HEK293T (cell line): ENCODE measurements around the gene CYFIP1.
"Not testable (repeated sequence)": the region's sequence is repeated elsewhere in the genome, so short reads cannot be mapped to it uniquely, and the experiment has no call there.

ENCODE experiments used
- CTCF ChIA-PET: fragments of 350-600 bp; formaldehyde crosslinking; extraction: SDS; loops from one replicate; lab custom pipeline; 2021; ENCODE audit warnings: antibody characterized with exemption, inconsistent platforms; lab: Yijun Ruan, JAX
- POLR2A ChIA-PET: fragments of 350-600 bp; formaldehyde crosslinking; extraction: SDS; loops from one replicate; lab custom pipeline; 2020; ENCODE audit warnings: antibody characterized with exemption, inconsistent platforms; lab: Yijun Ruan, JAX
- DNase-seq: peaks from one replicate; pipeline ENCODE4 v3.0.0; 2012; ENCODE audit warnings: mixed read lengths; ENCODE audit errors: extremely low spot score
- ARNT ChIP-seq: fragments of 450-650 bp; IDR thresholded peaks from 2 replicates; pipeline ENCODE4 v1.6.1; 2017; ENCODE audit warnings: mild to moderate bottlenecking
- BHLHE40 ChIP-seq: fragments of 450-650 bp; IDR thresholded peaks from 2 replicates; pipeline ENCODE4 v1.6.1; 2016; ENCODE audit warnings: mild to moderate bottlenecking, moderate library complexity, borderline replicate concordance
- CTBP1 ChIP-seq: fragments of 450-650 bp; IDR thresholded peaks from 2 replicates; pipeline ENCODE4 v1.6.1; 2016; ENCODE audit warnings: borderline replicate concordance
- ELF4 ChIP-seq: fragments of 450-650 bp; IDR thresholded peaks from 2 replicates; pipeline ENCODE4 v1.6.1; 2017; ENCODE audit warnings: antibody characterized with exemption
- FOXA1 ChIP-seq: fragments of 450-650 bp; IDR thresholded peaks from 2 replicates; pipeline ENCODE4 v1.6.1; 2016; ENCODE audit warnings: mild to moderate bottlenecking
- FOXK2 ChIP-seq: fragments of 450-650 bp; IDR thresholded peaks from 2 replicates; pipeline ENCODE4 v1.6.1; 2016; ENCODE audit warnings: mild to moderate bottlenecking
- FOXM1 ChIP-seq: fragments of 450-650 bp; IDR thresholded peaks from 2 replicates; pipeline ENCODE4 v1.6.1; 2017; ENCODE audit warnings: mild to moderate bottlenecking, borderline replicate concordance
- HDGF ChIP-seq: fragments of 450-650 bp; IDR thresholded peaks from 2 replicates; pipeline ENCODE4 v1.6.1; 2017; ENCODE audit warnings: antibody characterized with exemption, borderline replicate concordance
- L3MBTL2 ChIP-seq: fragments of 450-650 bp; conservative IDR thresholded peaks from 2 replicates; pipeline ENCODE4 v1.6.1; 2016; ENCODE audit warnings: mild to moderate bottlenecking
- LEF1 ChIP-seq: fragments of 450-650 bp; IDR thresholded peaks from 2 replicates; pipeline ENCODE4 v1.6.1; 2017; ENCODE audit warnings: mild to moderate bottlenecking, borderline replicate concordance
- NFRKB ChIP-seq: fragments of 450-650 bp; IDR thresholded peaks from 2 replicates; pipeline ENCODE4 v1.6.1; 2016; ENCODE audit warnings: mild to moderate bottlenecking, moderate library complexity
- SP1 ChIP-seq: fragments of 450-650 bp; IDR thresholded peaks from 2 replicates; pipeline ENCODE4 v1.6.1; 2017
- SUZ12 ChIP-seq: fragments of 450-650 bp; IDR thresholded peaks from 2 replicates; pipeline ENCODE4 v1.6.1; 2016; ENCODE audit warnings: mild to moderate bottlenecking
- TARDBP ChIP-seq: fragments of 450-650 bp; IDR thresholded peaks from 2 replicates; pipeline ENCODE4 v1.6.1; 2016
- ZNF384 ChIP-seq: fragments of 450-650 bp; IDR thresholded peaks from 2 replicates; pipeline ENCODE4 v1.6.1; 2016
- TF ChIP-seq, protein P1 (sequence below): fragments of 450-650 bp; IDR thresholded peaks from 2 replicates; pipeline ENCODE4 v1.6.1; 2016

The CYFIP1 gene

DNA sequence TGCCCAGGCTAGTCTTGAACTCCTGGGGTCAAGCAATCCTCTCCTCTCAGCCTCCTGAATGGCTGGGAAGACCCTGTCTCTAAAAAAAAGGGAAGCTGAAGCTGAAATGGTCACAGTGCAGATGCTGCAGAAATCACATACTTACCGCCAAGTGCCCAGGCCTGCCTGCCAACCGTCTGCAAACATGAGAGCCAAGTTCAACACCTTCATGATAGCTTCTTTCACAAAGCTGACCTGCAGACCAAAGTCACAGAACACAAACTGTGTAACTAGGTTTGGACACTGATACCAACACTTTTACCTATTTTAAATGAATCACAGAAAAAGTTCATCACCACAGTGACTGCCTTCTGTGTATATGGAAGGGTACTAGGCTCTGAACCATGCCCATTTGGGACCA is 22.8 kb upstream of the CYFIP1 start:
- ChIA-PET CTCF (no interaction called here), POLR2A (no interaction called here)
- DNase-seq = no peak
- no peak for TF ChIP-seq SUZ12
- no peak for TF ChIP-seq LEF1

DNA sequence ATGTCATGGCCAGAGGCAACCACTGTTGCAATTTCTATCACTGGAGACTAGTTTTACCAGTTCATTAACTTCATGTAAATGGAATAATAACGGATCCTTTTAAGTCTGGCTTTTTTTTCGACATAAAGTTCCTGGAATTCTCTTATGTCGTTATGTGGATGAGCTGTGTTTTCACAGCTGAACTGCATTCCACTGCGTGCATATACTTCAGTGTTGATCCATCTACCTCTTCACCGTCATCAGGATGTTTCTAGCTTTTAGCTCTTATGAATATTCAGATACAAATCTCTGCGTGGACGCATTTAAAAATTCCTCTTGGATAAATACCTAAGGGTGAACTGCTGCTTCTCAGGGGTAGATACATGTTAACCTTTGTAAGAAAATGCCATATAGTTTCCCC is 15.6 kb upstream of the CYFIP1 start:
- no peak for TF ChIP-seq ELF4
- no peak for TF ChIP-seq BHLHE40
- no peak for TF ChIP-seq FOXK2
- no peak for TF ChIP-seq TARDBP
- no peak for TF ChIP-seq FOXA1
- no peak for TF ChIP-seq ARNT
- TF ChIP-seq SUZ12 = no peak
- no peak for TF ChIP-seq LEF1
- no peak for TF ChIP-seq ZNF384
- no peak for TF ChIP-seq NFRKB
- no peak for DNase-seq
- ChIA-PET POLR2A (no interaction called here), CTCF (no interaction called here)

DNA sequence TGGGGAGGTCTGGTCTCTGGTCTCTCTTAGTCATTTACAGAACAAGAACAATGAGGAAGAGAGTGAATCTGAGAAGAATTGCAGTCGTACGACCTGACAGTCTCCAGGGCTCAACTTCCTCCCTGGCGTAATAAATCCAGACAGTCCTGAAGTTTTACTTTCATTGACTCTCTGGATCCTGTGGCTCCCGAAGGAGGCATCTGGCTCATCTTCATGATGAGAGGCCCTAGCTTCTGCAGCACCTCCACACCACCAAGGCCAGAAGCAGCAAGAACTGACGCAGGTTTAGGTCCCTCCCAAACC is 11.8 kb upstream of the CYFIP1 start:
- TF ChIP-seq HDGF = no peak
- POLR2A ChIA-PET = no interaction called here
- DNase-seq = no peak
- CTCF ChIA-PET = no interaction called here

DNA sequence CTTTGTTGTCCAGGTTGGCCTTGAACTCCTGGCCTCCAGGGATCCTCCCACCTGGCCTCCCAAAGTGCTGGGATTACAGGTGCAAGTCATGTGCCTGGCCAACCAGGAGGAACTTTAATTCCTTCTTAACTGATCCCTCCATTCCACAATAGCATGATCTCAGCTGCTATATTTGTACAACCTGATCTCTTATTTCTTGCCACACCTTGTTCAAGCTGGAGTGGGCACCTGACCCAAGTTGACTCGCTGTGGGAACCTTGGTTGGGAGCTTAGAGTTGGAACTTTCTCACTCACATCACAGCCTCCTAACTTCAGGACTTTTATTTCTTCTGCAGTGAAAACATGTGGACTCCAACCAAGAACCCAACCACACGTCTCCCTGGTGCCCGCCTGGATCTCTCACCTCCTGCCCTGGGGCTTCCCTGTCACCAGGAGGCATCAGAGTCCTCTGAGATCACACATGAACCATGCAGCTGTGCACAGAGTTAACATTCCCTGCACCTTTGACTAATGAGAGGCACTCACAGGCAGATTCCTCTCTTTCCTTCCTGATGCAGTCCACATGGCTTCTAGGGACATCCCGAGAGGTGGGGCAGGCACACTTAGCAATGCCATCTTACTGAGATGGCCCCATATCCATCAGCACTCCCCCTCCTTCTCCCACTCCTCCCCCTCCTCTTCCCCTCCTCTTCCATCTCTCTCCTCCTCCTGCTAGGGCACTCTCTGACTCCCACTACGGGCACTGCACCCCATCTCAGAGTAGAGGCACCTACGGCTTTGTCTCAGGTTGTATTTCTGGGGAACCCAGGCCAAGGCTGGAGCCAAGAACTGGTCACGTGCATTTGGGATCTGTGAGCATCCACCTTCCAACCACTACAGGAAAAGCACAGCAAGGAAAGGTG is 9.7 kb upstream of the CYFIP1 start:
- no peak for DNase-seq
- CTCF ChIA-PET = no interaction called here

DNA sequence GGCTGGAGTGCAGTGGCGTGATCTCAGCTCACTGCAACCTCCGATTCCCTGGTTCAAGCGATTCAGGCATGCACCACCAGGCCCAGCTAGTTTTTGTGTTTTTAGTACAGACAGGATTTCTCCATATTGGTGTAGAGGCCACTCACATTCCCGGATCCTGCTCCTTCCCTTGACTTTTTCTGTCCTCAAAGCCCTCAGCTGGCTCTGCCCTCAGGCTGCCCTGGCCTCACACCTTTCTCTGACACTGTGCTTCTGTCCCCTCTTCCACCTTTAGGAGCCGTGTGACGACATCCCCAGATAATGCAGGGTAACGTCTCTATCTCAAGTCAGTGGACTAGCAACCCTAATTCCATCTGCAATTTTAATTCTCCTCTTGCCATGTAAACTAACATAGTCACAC is 8.6 kb upstream of the CYFIP1 start:
- ChIA-PET POLR2A (no interaction called here), CTCF (no interaction called here)
- TF ChIP-seq HDGF = no peak
- TF ChIP-seq L3MBTL2 = no peak
- TF ChIP-seq FOXK2 = no peak
- no peak for TF ChIP-seq ARNT
- TF ChIP-seq LEF1 = no peak
- TF ChIP-seq, protein P1, sequence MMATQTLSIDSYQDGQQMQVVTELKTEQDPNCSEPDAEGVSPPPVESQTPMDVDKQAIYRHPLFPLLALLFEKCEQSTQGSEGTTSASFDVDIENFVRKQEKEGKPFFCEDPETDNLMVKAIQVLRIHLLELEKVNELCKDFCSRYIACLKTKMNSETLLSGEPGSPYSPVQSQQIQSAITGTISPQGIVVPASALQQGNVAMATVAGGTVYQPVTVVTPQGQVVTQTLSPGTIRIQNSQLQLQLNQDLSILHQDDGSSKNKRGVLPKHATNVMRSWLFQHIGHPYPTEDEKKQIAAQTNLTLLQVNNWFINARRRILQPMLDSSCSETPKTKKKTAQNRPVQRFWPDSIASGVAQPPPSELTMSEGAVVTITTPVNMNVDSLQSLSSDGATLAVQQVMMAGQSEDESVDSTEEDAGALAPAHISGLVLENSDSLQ = no peak
- TF ChIP-seq NFRKB = no peak
- TF ChIP-seq SP1 = no peak
- TF ChIP-seq ZNF384 = no peak
- TF ChIP-seq TARDBP = no peak
- no peak for DNase-seq

More for the DNA sequence above, 9.7 kb upstream of the CYFIP1 start:
- POLR2A ChIA-PET = no interaction called here
- no peak for TF ChIP-seq FOXA1
- TF ChIP-seq L3MBTL2 = no peak
- no peak for TF ChIP-seq SP1
- TF ChIP-seq, protein P1 = no peak
- TF ChIP-seq ELF4 = no peak
- no peak for TF ChIP-seq ARNT
- no peak for TF ChIP-seq SUZ12
- no peak for TF ChIP-seq CTBP1
- no peak for TF ChIP-seq LEF1
- no peak for TF ChIP-seq HDGF
- no peak for TF ChIP-seq ZNF384
- TF ChIP-seq FOXM1 = no peak
- no peak for TF ChIP-seq NFRKB
- no peak for TF ChIP-seq TARDBP
- TF ChIP-seq FOXK2 = no peak

DNA sequence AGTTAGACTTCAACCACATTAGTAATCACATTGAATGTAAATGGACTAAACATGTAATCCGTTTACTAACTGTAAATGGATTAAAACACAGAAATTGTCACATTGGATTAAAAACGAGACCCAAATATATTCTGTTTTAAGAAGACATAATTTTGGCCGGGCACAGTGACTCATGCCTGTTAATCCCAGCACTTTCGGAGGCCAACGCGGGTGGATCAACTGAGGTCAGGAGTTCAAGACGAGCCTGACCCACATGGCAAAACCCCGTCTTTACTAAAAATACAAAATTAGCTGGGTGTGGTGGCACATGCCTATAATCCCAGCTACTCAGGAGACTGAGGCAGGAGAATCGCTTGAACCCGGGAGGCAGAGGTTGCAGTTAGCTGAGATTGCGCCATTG is 1.8 kb upstream of the CYFIP1 start:
- DNase-seq, CTCF ChIA-PET, POLR2A ChIA-PET: not testable (repeated sequence)

DNA sequence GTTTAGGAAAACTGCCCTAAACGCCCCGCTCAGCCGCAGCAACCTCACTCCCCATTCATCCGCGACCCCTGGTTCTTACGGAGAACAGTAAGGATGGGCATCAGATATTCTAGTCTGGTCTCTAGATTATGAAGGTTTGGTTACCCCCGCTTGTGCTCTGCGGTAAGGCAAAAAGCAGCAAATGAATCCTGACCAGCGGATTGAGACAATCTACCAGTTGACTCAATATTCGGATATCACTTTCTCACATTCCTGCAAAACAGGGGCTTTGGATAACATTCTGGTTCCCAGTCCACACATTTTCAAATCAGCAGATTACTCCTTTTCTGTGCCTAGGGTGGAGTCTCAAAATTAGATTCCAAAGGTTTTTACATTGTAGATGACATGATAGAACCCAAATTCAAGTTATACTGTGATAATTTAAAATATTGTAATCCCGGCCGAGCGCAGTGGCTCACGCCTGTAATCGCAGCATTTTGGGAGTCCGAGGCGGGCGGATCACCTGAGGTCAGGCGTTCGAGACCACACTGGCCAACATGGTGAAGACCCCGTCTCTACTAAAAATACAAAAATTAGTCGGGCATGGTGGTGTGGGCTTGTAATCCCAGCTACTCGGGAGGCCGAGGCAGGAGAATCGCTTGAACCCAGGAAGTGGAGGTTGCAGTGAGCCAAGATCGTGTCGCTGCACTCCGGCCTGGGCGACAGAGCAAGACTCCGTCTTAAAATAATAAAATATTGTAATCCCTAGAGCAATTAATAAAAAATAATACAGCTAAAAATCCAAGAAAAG is 1.1 kb upstream of the CYFIP1 start:
- POLR2A ChIA-PET = interaction anchor here (1.1 kb wide), 1 partner anchor 58 kb away, joined by 3 read pairs; the partner anchor contains the start of gene TUBGCP5
- CTCF ChIA-PET = no interaction called here

More for the DNA sequence above, 1.1 kb upstream of the CYFIP1 start:
- no peak for DNase-seq
- TF ChIP-seq ELF4 (no peak), FOXK2 (no peak), FOXA1 (no peak), ARNT (no peak), L3MBTL2 (no peak), CTBP1 (no peak), BHLHE40 (no peak), TARDBP (no peak), LEF1 (no peak), ZNF384 (no peak), FOXM1 (no peak), SUZ12 (no peak)
- TF ChIP-seq, protein P1 = no peak
